ENCODE results near the gene ANP32B. TPM values are rescaled to one million over a fixed set of nuclear protein-coding genes. Genes with fewer than 3 reads are reported as not detected.

Gene ANP32B
- total RNA-seq, 1 donor = 12.7 TPM

DNA sequence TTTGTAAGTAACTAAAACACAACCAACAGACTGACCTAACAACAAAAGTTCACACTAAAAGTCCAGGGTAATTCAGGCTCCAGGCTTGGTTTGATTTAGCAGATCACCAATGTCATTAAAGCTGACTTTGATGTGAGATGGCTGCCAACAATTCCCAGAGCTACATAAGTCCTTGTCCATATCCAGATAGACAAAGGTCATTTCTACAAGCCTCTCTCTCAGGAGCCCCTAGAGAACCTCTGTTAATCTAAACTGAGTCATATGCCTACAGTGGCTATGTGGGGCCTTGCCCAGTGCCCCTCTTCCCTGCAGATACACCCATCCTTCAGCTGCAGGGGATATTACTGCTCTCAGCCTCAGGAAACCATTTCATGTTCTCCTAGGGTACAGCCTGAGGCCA, 18.2 kb upstream of the ANP32B start:
- H3K27me3 ChIP-seq (ENCODE audit: insufficient read depth, low read length) = peaks cover 24% of the 10 kb centered on the region
- no peak overlapping the region for H3K27ac ChIP-seq (ENCODE audit: low read depth, low read length)
- H3K9me3 ChIP-seq (ENCODE audit: low read depth, low read length) = no peaks in the 10 kb centered on the region
- H3K36me3 ChIP-seq (ENCODE audit: insufficient read depth, low read length) = no peaks in the 10 kb centered on the region
- TF ChIP-seq CTCF (IDR thresholded peaks at IDR 0.05; ENCODE audit: extremely low read depth, low read depth, low read length) = no peak
- no peak for DNase-seq (ENCODE audit: insufficient read length, low spot score, missing footprints)
- no peak overlapping the region for H2AFZ ChIP-seq (ENCODE audit: low read length)
- H3K4me3 ChIP-seq (ENCODE audit: insufficient read depth, low read length) = no peak overlapping the region
- no peaks in the 10 kb centered on the region for H3K79me2 ChIP-seq (ENCODE audit: insufficient read depth, low read length)
- no peaks in the 10 kb centered on the region for H4K20me1 ChIP-seq (ENCODE audit: insufficient read depth, low read length)
- H3K4me2 ChIP-seq (ENCODE audit: insufficient read depth, low read length) = no peak overlapping the region
- H3K4me1 ChIP-seq (ENCODE audit: insufficient read depth, low read length) = no peaks in the 10 kb centered on the region

- DNase-seq (ENCODE audit: insufficient read length, low spot score, missing footprints) = no peak
- H2AFZ ChIP-seq (ENCODE audit: low read length) = no peak overlapping the region
- no peak for TF ChIP-seq CTCF (IDR thresholded peaks at IDR 0.05; ENCODE audit: extremely low read depth, low read depth, low read length)
- no peak overlapping the region for H3K4me2 ChIP-seq (ENCODE audit: insufficient read depth, low read length)
- H3K27ac ChIP-seq (ENCODE audit: low read depth, low read length) = no peak overlapping the region
- peaks cover 27% of the 10 kb centered on the region for H3K27me3 ChIP-seq (ENCODE audit: insufficient read depth, low read length)
- no peak overlapping the region for H3K4me3 ChIP-seq (ENCODE audit: insufficient read depth, low read length)
- H3K4me1 ChIP-seq (ENCODE audit: insufficient read depth, low read length) = no peaks in the 10 kb centered on the region
- no peaks in the 10 kb centered on the region for H4K20me1 ChIP-seq (ENCODE audit: insufficient read depth, low read length)
- H3K9me3 ChIP-seq (ENCODE audit: low read depth, low read length) = no peaks in the 10 kb centered on the region
- H3K79me2 ChIP-seq (ENCODE audit: insufficient read depth, low read length) = no peaks in the 10 kb centered on the region
- no peaks in the 10 kb centered on the region for H3K36me3 ChIP-seq (ENCODE audit: insufficient read depth, low read length)
Observed at GRCh38 chr9:97966493-97966892, 16.6 kb upstream of the ANP32B start.

DNA sequence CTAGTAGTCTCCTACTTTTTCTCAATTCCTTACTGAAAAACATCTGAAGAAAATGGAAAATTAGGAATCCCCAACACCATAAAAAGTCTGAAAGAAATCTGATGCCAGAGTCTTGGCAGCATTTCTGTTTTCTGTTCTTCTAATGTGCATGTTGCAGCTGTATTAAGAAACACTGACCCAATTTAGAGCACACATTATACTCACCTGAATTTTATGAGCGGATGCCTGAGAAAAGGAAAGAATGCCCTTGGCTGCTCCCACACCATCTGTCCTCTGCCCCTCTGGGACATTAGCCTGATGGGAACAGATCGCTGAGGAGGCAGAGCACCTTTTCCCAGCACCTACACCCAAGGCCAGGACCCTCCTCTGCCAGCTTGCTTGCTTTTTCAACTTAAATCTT, 14.1 kb upstream of the ANP32B start:
- H3K79me2 ChIP-seq (ENCODE audit: insufficient read depth, low read length) = no peaks in the 10 kb centered on the region
- H4K20me1 ChIP-seq (ENCODE audit: insufficient read depth, low read length) = no peaks in the 10 kb centered on the region
- H3K4me2 ChIP-seq (ENCODE audit: insufficient read depth, low read length) = no peak overlapping the region
- H3K27me3 ChIP-seq (ENCODE audit: insufficient read depth, low read length) = peaks cover 27% of the 10 kb centered on the region
- H2AFZ ChIP-seq (ENCODE audit: low read length) = no peak overlapping the region
- H3K27ac ChIP-seq (ENCODE audit: low read depth, low read length) = no peak overlapping the region
- TF ChIP-seq CTCF (IDR thresholded peaks at IDR 0.05; ENCODE audit: extremely low read depth, low read depth, low read length) = no peak
- H3K9me3 ChIP-seq (ENCODE audit: low read depth, low read length) = no peaks in the 10 kb centered on the region
- H3K4me3 ChIP-seq (ENCODE audit: insufficient read depth, low read length) = no peak overlapping the region
- H3K4me1 ChIP-seq (ENCODE audit: insufficient read depth, low read length) = no peaks in the 10 kb centered on the region
- peak; percentile 67 for DNase-seq (ENCODE audit: insufficient read length, low spot score, missing footprints)
- H3K36me3 ChIP-seq (ENCODE audit: insufficient read depth, low read length) = no peaks in the 10 kb centered on the region

DNA sequence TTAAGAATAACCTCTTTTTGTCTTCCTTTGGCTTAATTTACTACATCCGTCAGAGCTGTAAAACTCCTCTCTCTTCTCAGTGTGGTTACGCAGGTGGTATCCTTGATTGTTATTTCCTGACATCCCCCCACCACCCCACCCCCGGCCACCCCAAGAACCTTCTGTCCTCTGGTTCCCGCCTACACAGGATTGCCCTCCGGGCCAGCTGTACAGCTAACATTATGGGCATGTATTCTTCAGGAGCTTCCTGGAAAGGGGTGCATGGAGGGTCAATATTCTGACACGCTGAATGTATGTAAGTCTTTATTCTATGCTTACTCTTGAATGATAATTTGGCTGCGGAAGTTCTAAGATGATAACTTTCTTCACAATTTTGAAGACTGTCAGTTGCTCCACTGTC, 13.0 kb upstream of the ANP32B start:
- Histone ChIP-seq H3K4me1 (ENCODE audit: insufficient read depth, low read length) (no peaks in the 10 kb centered on the region), H4K20me1 (ENCODE audit: insufficient read depth, low read length) (no peaks in the 10 kb centered on the region)
- no peak for TF ChIP-seq CTCF (IDR thresholded peaks at IDR 0.05; ENCODE audit: extremely low read depth, low read depth, low read length)

More for the DNA sequence above, 13.0 kb upstream of the ANP32B start:
- H3K27ac ChIP-seq (ENCODE audit: low read depth, low read length) = no peak overlapping the region
- H3K27me3 ChIP-seq (ENCODE audit: insufficient read depth, low read length) = peaks cover 26% of the 10 kb centered on the region
- no peak for DNase-seq (ENCODE audit: insufficient read length, low spot score, missing footprints)
- no peak overlapping the region for H2AFZ ChIP-seq (ENCODE audit: low read length)
- no peak overlapping the region for H3K4me3 ChIP-seq (ENCODE audit: insufficient read depth, low read length)
- H3K79me2 ChIP-seq (ENCODE audit: insufficient read depth, low read length) = no peaks in the 10 kb centered on the region
- no peak overlapping the region for H3K4me2 ChIP-seq (ENCODE audit: insufficient read depth, low read length)
- H3K9me3 ChIP-seq (ENCODE audit: low read depth, low read length) = no peaks in the 10 kb centered on the region
- no peaks in the 10 kb centered on the region for H3K36me3 ChIP-seq (ENCODE audit: insufficient read depth, low read length)
